GM21825 (cell line): ENCODE data around the gene FAM228A.
"Not testable (repeated sequence)": the region's sequence is repeated elsewhere in the genome, so short reads cannot be mapped to it uniquely, and the experiment has no call there.

Experiments
- ATAC-seq: cut with Tn5 transposase; IDR thresholded peaks from one replicate; pipeline ENCODE4 v1.9.1; 2021; ENCODE audit warnings: mild to moderate bottlenecking, moderate library complexity; ENCODE audit not compliant: unreplicated experiment

Gene FAM228A

DNA sequence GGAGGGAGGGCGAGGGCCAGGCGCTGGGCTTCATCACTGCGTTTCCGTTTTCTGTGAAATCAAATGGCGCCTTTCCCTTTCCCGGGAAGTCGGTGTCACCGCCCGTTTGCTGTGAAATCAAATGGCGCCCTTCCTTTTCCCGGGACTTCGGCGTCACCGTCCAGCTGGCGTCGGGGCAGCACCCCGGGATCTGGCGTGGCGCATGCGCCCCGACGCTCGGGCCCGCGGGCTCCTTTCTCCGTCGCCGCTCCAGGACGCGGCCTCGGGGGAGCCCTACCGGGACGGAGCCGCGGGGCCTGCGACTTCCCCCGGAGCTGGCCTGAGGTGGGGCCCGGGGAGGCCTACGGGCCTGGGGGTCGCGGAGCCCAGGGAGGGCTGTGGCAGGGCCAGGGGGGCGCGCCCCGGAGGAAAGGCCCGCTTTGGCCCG lies at the start of gene FAM228A:
FAM228A (plus strand) TSS at position 203 of the 427 bp plus-strand sequence. CDS start 428 bp downstream, outside the sequence.
- ATAC-seq = no peak

- ATAC-seq = no peak
These were observed 48.9 kb upstream of the FAM228A start for GRCh38 chr2:24125956-24126355.

- ATAC-seq = no peak
These were observed 42.3 kb upstream of the FAM228A start for GRCh38 chr2:24132543-24132942.

- not testable (repeated sequence) for ATAC-seq
These were observed 34.5 kb upstream of the FAM228A start for GRCh38 chr2:24140305-24140704.

GRCh38 chr2:24147364-24147763 lies 27.5 kb upstream of the FAM228A start:
- no peak for ATAC-seq

DNA sequence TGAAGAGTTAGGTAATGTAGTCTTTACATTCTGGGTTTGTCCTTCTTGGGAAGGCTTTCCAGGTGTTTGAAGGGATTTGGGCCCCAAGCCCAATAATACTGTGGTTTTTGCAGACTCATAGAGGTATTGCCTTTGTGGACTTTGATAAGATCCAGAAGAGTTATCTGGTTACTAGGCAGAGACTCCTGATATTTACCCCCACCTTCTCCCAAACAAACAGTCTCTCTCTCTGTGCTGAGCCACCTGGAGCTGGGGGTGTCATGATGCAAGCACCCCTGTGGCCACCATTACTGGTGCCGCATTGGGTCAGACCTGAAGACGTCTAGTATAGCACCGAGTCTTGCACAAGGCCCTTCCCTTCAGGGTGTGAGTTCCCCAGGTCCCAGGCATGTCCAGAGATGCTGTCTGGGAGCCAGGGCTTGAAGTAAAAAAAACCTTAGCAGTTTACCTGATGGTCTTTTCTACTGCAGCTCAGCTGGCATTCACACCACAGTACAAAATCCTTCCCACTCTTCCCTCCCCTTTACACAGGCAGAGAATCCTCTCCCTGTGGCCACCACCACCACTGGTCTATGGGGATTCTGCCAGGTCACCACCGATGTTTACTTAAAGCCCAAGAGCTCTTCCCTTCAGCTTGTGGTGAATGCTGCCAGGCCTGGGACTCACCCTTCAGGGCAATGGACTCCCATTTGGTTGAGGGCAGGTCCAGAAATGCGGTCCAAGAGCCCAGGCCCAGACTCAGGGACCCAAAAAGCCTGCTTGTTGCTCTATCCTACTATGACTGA lies 22.2 kb upstream of the FAM228A start:
- ATAC-seq = no peak

- no peak for ATAC-seq
These were observed 21.4 kb upstream of the FAM228A start for GRCh38 chr2:24153478-24153877.

DNA sequence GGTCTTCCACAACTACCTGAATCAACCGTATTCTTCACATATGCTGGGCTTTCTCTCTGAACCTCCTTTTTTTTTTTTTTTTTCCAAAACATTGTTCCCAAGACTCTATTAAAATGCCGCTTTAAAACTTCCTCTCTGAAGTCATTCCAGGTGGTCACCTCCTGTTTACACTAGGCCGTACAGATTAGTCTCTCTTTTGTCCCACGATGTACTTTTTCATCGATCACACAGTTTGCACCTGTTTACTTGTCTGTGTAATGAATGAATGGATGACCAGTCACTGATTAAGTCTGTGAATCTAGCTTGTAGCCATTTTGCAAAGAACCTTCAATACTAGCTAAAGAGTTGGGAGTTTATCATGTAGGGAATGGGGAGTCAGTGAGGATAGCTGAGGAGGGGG lies 16.7 kb upstream of the FAM228A start:
- no peak for ATAC-seq

- no peak for ATAC-seq
These were observed 15.1 kb upstream of the FAM228A start for GRCh38 chr2:24159708-24160107.

GRCh38 chr2:24160761-24161160 lies 14.1 kb upstream of the FAM228A start:
- no peak for ATAC-seq

DNA sequence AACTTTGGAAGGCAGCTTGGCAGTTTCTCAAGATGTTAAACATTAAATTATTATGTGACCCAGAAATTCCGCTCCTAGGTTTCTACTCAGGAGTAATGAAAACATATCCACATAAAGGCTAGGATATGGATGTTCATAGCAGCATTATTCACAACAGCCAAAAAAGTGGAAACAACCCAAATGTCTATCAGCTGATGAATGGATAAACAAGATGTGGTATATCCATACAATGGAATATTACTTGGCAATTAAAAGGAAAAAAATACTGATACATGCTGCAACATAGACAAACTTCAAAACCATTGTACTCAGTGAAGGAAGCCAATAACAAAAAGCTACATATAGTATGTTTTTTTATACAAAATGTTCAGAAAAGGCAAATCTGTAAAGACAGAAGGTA lies 12.4 kb upstream of the FAM228A start:
- ATAC-seq = no peak

DNA sequence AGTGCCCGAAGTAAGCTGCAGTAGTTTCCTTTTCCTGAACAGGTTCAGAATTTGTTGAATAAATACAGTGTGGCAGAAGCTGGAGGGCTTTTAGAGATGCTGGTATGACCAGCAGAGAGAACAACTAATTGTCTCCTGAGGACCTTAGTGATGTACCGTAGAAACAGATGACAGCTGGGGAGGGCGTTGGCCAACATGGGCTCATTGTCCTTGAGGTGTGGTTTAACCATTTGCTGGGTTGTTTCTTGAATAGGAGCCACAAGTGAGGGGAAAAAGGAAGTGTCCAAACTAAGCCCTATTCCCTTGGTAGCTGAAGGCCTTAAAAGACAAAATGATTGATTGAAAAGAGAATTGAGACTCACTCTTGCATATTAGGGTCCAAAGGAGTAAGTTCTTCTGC lies 11.7 kb upstream of the FAM228A start:
- ATAC-seq = no peak

DNA sequence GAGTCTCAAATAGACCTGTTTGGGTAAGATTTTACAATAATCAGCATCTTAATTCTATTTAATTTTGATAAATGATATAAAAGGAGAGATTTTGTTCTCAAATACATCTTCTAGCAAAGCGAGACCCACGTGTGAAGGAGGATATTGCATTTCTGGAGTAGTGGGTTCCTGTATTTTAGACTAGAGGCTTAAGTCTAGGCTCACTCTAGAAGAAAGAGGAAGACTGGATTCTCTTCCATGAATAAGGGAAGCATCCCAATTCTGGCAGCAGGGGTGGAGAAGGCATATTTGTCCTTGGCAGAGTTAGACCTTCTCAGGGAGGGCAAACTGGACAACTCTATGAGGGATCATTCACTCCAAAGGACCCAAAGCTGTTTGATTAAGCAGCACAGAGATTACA lies 11.3 kb upstream of the FAM228A start:
- ATAC-seq = no peak

DNA sequence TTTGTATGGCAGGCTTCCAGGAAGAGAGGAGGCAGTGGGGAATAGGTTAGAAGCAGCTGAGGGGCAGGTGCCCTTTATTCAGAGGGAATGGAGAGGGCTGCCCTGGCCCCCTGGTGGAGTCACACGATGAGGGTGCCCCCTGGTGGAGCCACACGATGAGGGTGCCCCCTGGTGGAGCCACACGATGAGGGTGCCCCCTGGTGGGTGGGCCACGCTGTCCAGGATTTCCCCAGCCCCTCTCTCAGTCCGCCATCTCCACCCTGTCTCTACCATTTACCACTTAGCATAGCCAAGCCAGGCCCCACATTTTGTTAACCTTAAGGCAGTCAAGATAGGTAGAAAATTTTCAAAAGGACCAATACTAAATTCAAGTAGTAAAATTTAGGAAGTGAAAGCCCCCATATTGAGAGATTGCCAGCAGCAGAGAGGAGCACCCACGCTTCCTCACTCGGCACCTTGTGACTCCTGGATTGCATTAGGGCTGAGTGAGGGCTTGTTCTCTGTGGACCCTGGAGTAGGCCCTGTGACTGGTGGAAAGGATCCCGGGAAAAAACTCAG lies 10.4 kb upstream of the FAM228A start:
- peak; percentile 68 for ATAC-seq

GRCh38 chr2:24169023-24169422 lies 5.8 kb upstream of the FAM228A start:
- no peak for ATAC-seq

GRCh38 chr2:24175631-24176187 lies 856 bp downstream of the FAM228A start:
- no peak for ATAC-seq

DNA sequence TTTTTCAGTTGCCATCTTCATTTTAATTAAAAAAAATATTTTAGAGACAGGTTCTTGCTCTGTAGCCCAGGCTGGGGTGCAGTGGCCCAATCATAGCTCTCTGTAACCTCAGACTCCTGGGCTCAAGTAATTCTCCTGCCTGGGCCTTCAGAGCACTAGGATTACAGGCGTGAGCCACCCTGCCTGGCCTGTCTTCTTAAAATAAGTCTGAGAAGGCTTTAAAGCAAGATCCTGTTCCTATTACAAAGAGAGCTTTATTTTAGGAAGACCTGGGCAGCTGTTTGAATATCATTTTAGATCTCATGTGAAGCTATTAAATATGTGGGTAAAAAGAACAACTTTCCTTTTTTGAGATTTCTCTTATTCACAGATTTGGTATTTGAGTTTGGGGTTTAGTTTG lies 1.5 kb downstream of the FAM228A start:
- no peak for ATAC-seq

- no peak for ATAC-seq
These were observed 4.8 kb downstream of the FAM228A start for GRCh38 chr2:24179683-24180082.

- no peak for ATAC-seq
These were observed 7.0 kb downstream of the FAM228A start for GRCh38 chr2:24181849-24182248.

GRCh38 chr2:24182507-24182906 lies 7.7 kb downstream of the FAM228A start:
- ATAC-seq = no peak

GRCh38 chr2:24183366-24184069 lies 8.7 kb downstream of the FAM228A start:
- no peak for ATAC-seq

DNA sequence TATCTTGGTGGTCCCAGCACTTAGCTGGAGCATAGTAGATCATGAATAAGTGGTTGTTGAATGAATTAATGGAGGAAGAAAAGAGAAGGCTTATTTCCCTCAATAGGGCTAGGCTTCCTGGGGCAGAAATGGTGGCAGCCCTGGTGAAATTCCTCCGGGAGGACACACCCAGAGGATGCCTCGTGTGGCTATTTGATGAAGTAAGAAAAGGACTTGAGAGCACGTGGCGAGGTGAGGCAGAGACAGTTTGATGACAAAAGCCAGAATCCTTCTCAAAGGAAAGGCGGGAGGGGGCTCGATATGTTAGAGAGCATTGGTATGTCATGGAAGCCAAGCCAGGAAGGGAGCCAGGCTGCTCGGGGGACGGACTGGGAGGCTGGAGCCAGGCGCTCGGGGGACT lies 14.7 kb downstream of the FAM228A start:
- ATAC-seq = no peak
